ENCODE measurements around the gene REEP1. TPM values are rescaled to one million over a fixed set of nuclear protein-coding genes. Genes with fewer than 3 reads are reported as not detected.
"Not testable (repeated sequence)": the region's sequence is repeated elsewhere in the genome, so short reads cannot be mapped to it uniquely, and the experiment has no call there.

The REEP1 gene
- total RNA-seq, 3 donors from 2014 or later, result 3.8 to 50.3 (median 6.1) TPM

DNA sequence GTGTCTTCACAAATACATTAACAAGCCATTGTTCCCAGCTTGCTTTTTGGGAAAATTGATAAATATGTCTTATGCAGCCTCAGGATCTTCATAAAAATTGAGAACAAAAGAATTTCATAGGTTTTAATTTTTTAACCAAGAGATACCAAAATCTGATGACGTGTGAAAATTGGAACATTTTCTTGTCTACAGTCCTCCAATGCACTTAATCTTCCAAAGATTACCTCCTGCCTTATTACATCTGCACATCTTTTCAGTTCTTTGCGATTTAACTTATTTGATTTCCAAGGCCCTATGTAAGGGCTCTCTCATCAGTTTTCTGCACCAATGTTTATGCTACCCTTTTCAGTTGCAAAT lies 135.1 kb downstream of the REEP1 start:
- Histone ChIP-seq H3K4me3 (no peak overlapping the region), H3K9me3 (no peaks in the 10 kb centered on the region), H3K4me1 (ENCODE audit: low read depth) (peaks cover 12% of the 10 kb centered on the region), H3K36me3 (ENCODE audit: low read depth) (no peaks in the 10 kb centered on the region)
- ATAC-seq (no peak), DNase-seq (no peak)
- TF ChIP-seq CTCF (IDR thresholded peaks at IDR 0.05), result no peak
- intact Hi-C loops (cut with DNase I, micrococcal nuclease), result no loop called here

- Histone ChIP-seq H3K9me3 (no peaks in the 10 kb centered on the region), H3K4me1 (ENCODE audit: low read depth) (peaks cover 12% of the 10 kb centered on the region), H3K4me3 (no peak overlapping the region), H3K36me3 (ENCODE audit: low read depth) (no peaks in the 10 kb centered on the region)
- DNase-seq, result no peak
- intact Hi-C loops (cut with DNase I, micrococcal nuclease), result no loop called here
- no peak for TF ChIP-seq CTCF (IDR thresholded peaks at IDR 0.05)
- ATAC-seq, result no peak
Observed at GRCh38 chr2:86201671-86202335, 135.6 kb downstream of the REEP1 start.

- H3K4me3 ChIP-seq; intact Hi-C loops (cut with DNase I, micrococcal nuclease); DNase-seq; ATAC-seq; H3K36me3 ChIP-seq (ENCODE audit: low read depth); H3K9me3 ChIP-seq: not testable (repeated sequence)
- peaks cover 12% of the 10 kb centered on the region for H3K4me1 ChIP-seq (ENCODE audit: low read depth)
Observed at GRCh38 chr2:86200564-86200963, 136.9 kb downstream of the REEP1 start.

- ATAC-seq (no peak), DNase-seq (no peak)
- intact Hi-C loops (cut with DNase I, micrococcal nuclease), result no loop called here
- Histone ChIP-seq H3K9me3 (no peaks in the 10 kb centered on the region), H3K36me3 (ENCODE audit: low read depth) (no peaks in the 10 kb centered on the region), H3K4me1 (ENCODE audit: low read depth) (peaks cover 12% of the 10 kb centered on the region), H3K4me3 (peak overlapping the region; percentile 40)
- no peak for TF ChIP-seq CTCF (IDR thresholded peaks at IDR 0.05)
Observed at GRCh38 chr2:86199834-86200177, 137.6 kb downstream of the REEP1 start.

DNA sequence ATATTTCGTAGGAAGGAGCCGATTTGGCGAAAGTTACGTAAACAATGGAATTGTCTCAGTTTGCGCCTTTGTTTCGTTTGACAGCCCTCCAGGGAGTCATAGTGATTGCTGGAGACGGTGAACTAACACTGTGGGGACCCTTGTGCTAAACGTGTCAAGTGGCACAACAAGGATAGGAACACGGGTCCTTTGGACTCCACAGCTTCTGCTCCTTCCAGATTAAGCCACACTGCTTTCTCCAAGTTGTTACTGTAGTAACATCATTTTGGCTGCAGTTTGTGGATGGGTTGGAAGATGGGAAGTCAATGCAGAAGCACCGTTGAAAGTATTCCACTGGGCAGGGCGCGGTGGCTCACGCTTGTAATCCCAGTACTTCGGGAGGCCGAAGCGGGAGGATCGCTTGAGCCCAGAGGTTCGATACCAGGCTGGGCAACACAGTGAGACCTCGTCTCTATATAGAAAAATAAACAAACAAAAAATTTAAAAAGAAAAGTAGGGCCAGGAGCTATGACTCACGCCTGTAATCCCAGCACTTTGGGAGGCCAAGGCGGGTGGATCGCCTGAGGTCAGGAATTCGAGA lies 141.5 kb downstream of the REEP1 start:
- no peak for ATAC-seq
- H3K9me3 ChIP-seq, result no peaks in the 10 kb centered on the region
- no peaks in the 10 kb centered on the region for H3K36me3 ChIP-seq (ENCODE audit: low read depth)
- peak in 2 of 3 donors; percentile 31 to 52 for DNase-seq
- peak overlapping the region; percentile 54 for H3K4me3 ChIP-seq
- TF ChIP-seq CTCF (IDR thresholded peaks at IDR 0.05), result no peak
- H3K4me1 ChIP-seq (ENCODE audit: low read depth), result peaks cover 22% of the 10 kb centered on the region
- intact Hi-C loops (cut with DNase I, micrococcal nuclease), result no loop called here

- ATAC-seq, result peak; percentile 92
- intact Hi-C loops (cut with DNase I, micrococcal nuclease), result no loop called here
- Histone ChIP-seq H3K4me1 (ENCODE audit: low read depth) (peaks cover 16% of the 10 kb centered on the region), H3K4me3 (peak within 1 kb of the TSS; percentile 54), H3K9me3 (no peaks in the 10 kb centered on the region), H3K36me3 (ENCODE audit: low read depth) (no peaks in the 10 kb centered on the region)
- TF ChIP-seq CTCF (IDR thresholded peaks at IDR 0.05), result no peak
- peak; percentile 94 to 98 (median 97) for DNase-seq
Observed at GRCh38 chr2:86195055-86195807, 142.2 kb downstream of the REEP1 start, which contains the start of gene IMMT. TSS of gene IMMT (minus strand) at chr2:86195462. CDS start at chr2:86195382, 80 bp downstream.
